IPS-20b (cell line): Measurements from ENCODE around the gene TEKTIP1.
"Not testable (repeated sequence)": the region's sequence is repeated elsewhere in the genome, so short reads cannot be mapped to it uniquely, and the experiment has no call there.

Experiments used
- H3K27ac ChIP-seq: one replicate; pipeline ENCODE4 v1.5.1; 2013; ENCODE audit warnings: low read length
- H3K27me3 ChIP-seq: 2 replicates; pipeline ENCODE4 v1.6.1; 2013; ENCODE audit warnings: mild to moderate bottlenecking, low read length, inconsistent platforms; ENCODE audit not compliant: insufficient read depth
- H3K36me3 ChIP-seq: 2 replicates; pipeline ENCODE4 v1.6.1; 2013; ENCODE audit warnings: low read depth, mild to moderate bottlenecking, inconsistent platforms, low read length, moderate library complexity; ENCODE audit not compliant: insufficient read depth
- H3K4me1 ChIP-seq: 2 replicates; pipeline ENCODE4 v1.6.1; 2013; ENCODE audit warnings: mild to moderate bottlenecking, control low read depth, inconsistent platforms, low read length, moderate library complexity; ENCODE audit not compliant: insufficient read depth
- H3K4me3 ChIP-seq: 2 replicates; pipeline ENCODE4 v1.5.1; 2013; ENCODE audit warnings: mild to moderate bottlenecking, low read length, inconsistent platforms
- H3K9ac ChIP-seq: 2 replicates; pipeline ENCODE4 v1.6.1; 2013; ENCODE audit warnings: low read depth, mild to moderate bottlenecking, inconsistent platforms, low read length, moderate library complexity
- H3K9me3 ChIP-seq: 2 replicates; pipeline ENCODE4 v1.6.1; 2013; ENCODE audit warnings: mild to moderate bottlenecking, low read depth, low read length, inconsistent platforms; ENCODE audit not compliant: insufficient read depth

TEKTIP1 gene

GRCh38 chr19:3528539-3529211 is 10.3 kb upstream of the TEKTIP1 start:
- Histone ChIP-seq H3K27me3 (no peaks in the 10 kb centered on the region), H3K9me3 (no peaks in the 10 kb centered on the region), H3K9ac (no peak overlapping the region), H3K36me3 (peaks cover 40% of the 10 kb centered on the region), H3K4me1 (no peaks in the 10 kb centered on the region), H3K4me3 (no peak overlapping the region), H3K27ac (no peak overlapping the region)

DNA sequence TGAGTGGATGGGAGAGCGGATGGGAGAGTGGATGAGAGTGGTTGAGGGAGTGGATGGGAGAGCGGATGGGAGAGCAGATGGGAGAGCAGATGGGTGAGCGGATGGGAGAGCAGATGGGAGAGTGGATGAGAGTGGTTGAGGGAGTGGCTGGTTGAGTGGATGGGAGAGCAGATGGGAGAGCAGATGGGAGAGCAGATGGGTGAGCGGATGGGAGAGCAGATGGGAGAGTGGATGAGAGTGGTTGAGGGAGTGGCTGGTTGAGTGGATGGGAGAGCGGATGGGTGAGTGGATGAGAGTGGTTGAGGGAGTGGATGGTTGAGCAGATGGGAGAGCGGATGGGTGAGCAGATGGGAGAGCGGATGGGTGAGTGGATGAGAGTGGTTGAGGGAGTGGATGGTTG is 9.7 kb upstream of the TEKTIP1 start:
- H3K27me3 ChIP-seq, H3K27ac ChIP-seq, H3K4me1 ChIP-seq, H3K9me3 ChIP-seq, H3K4me3 ChIP-seq, H3K9ac ChIP-seq: not testable (repeated sequence)
- peaks cover 40% of the 10 kb centered on the region for H3K36me3 ChIP-seq

DNA sequence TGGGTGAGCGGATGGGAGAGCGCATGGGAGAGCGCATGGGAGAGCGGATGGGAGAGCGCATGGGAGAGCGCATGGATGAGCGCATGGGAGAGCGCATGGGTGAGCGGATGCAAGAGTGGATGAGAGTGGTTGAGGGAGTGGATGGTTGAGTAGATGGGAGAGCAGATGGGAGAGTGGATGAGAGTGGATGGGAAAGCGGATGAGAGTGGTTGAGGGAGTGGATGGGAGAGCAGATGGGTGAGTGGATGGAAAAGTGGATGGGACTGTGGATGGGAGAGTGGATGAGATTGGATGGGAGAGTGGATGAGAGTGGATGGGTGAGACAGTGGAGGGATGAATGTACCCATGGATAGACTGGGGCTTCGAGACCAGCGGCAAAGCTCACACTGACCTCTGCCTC is 8.6 kb upstream of the TEKTIP1 start:
- H3K4me3 ChIP-seq: no peak overlapping the region
- H3K36me3 ChIP-seq: peaks cover 46% of the 10 kb centered on the region
- H3K9ac ChIP-seq: no peak overlapping the region
- no peaks in the 10 kb centered on the region for H3K27me3 ChIP-seq
- H3K9me3 ChIP-seq: no peaks in the 10 kb centered on the region
- H3K4me1 ChIP-seq: no peaks in the 10 kb centered on the region
- no peak overlapping the region for H3K27ac ChIP-seq

GRCh38 chr19:3531716-3532115 is 7.3 kb upstream of the TEKTIP1 start:
- no peaks in the 10 kb centered on the region for H3K27me3 ChIP-seq
- H3K4me3 ChIP-seq: no peak overlapping the region
- peaks cover 49% of the 10 kb centered on the region for H3K36me3 ChIP-seq
- H3K9ac ChIP-seq: no peak overlapping the region
- H3K4me1 ChIP-seq: no peaks in the 10 kb centered on the region
- H3K9me3 ChIP-seq: no peaks in the 10 kb centered on the region
- H3K27ac ChIP-seq: no peak overlapping the region

GRCh38 chr19:3532154-3532786 is 6.7 kb upstream of the TEKTIP1 start:
- H3K36me3 ChIP-seq: peaks cover 46% of the 10 kb centered on the region
- no peaks in the 10 kb centered on the region for H3K9me3 ChIP-seq
- H3K27ac ChIP-seq: no peak overlapping the region
- H3K27me3 ChIP-seq: no peaks in the 10 kb centered on the region
- no peaks in the 10 kb centered on the region for H3K4me1 ChIP-seq
- H3K4me3 ChIP-seq: no peak overlapping the region
- H3K9ac ChIP-seq: no peak overlapping the region

GRCh38 chr19:3533033-3533432 is 5.9 kb upstream of the TEKTIP1 start:
- Histone ChIP-seq H3K9ac (no peak overlapping the region), H3K27ac (no peak overlapping the region), H3K4me1 (no peaks in the 10 kb centered on the region), H3K9me3 (no peaks in the 10 kb centered on the region), H3K36me3 (peaks cover 42% of the 10 kb centered on the region), H3K4me3 (no peak overlapping the region), H3K27me3 (no peaks in the 10 kb centered on the region)

GRCh38 chr19:3533563-3534216 is 5.3 kb upstream of the TEKTIP1 start:
- no peaks in the 10 kb centered on the region for H3K4me1 ChIP-seq
- H3K27ac ChIP-seq: no peak overlapping the region
- H3K4me3 ChIP-seq: no peak overlapping the region
- H3K36me3 ChIP-seq: peaks cover 42% of the 10 kb centered on the region
- no peaks in the 10 kb centered on the region for H3K9me3 ChIP-seq
- no peak overlapping the region for H3K9ac ChIP-seq
- no peaks in the 10 kb centered on the region for H3K27me3 ChIP-seq

DNA sequence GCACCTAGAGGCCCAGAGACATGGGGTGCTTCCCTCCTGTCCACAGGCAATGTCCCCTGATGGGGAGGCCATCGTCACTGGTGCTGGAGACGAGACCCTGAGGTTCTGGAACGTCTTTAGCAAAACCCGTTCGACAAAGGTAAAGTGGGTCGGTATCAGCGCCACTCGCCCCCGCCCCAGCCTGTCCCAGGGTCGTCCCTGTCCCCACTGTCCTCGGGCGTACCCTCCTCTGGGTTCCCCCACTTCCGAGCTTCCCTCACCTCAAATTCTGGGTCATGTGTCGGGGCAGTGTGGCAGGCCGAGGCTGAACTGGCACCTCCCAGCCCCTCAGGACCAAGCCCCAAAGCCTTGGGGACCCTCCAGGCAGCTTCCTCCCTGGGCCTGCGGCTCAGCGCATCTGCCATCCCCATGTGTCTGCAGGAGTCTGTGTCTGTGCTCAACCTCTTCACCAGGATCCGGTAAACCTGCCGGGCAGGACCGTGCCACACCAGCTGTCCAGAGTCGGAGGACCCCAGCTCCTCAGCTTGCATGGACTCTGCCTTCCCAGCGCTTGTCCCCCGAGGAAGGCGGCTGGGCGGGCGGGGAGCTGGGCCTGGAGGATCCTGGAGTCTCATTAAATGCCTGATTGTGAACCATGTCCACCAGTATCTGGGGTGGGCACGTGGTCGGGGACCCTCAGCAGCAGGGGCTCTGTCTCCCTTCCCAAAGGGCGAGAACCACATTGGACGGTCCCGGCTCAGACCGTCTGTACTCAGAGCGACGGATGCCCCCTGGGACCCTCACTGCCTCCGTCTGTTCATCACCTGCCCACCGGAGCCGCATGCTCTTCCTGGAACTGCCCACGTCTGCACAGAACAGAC is 4.4 kb upstream of the TEKTIP1 start:
- H3K27ac ChIP-seq: no peak overlapping the region
- no peak overlapping the region for H3K4me3 ChIP-seq
- no peaks in the 10 kb centered on the region for H3K4me1 ChIP-seq
- H3K27me3 ChIP-seq: no peaks in the 10 kb centered on the region
- H3K9ac ChIP-seq: no peak overlapping the region
- no peaks in the 10 kb centered on the region for H3K9me3 ChIP-seq
- peaks cover 42% of the 10 kb centered on the region for H3K36me3 ChIP-seq

DNA sequence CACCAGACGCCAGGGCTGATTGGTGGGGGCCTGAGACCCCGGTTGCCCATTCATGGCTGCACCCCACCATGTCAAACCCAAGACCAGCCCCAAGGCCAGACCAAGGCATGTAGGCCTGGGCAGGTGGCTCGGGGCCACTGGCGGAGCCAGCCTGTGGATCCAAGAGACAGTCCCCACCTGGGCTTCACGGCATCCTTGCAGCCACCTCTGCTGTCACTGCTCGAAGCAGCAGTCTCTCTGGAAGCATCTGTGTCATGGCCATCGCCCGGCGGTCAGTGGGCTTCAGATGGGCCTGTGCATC is 3.8 kb upstream of the TEKTIP1 start:
- no peak overlapping the region for H3K27ac ChIP-seq
- no peaks in the 10 kb centered on the region for H3K27me3 ChIP-seq
- H3K4me3 ChIP-seq: no peak overlapping the region
- no peak overlapping the region for H3K9ac ChIP-seq
- H3K4me1 ChIP-seq: no peaks in the 10 kb centered on the region
- H3K9me3 ChIP-seq: no peaks in the 10 kb centered on the region
- peaks cover 42% of the 10 kb centered on the region for H3K36me3 ChIP-seq

DNA sequence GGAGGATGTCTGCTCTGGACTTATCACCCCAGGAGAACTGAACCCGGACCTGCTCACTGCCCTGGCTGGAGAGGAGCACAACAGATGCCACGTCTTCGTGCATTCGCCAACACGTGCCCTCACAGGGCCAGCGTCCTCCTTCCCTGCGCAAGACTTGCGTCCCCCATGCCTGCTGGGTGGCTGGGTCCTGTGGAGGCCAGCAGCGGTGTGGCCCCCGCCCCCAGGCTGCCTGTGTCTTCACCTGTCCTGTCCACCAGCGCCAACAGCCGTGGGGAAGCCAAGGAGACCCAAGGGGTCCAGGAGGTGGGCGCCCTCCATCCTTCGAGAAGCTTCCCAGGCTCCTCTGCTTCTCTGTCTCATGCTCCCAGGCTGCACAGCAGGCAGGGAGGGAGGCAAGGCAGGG is 3.4 kb upstream of the TEKTIP1 start:
- peaks cover 42% of the 10 kb centered on the region for H3K36me3 ChIP-seq

DNA sequence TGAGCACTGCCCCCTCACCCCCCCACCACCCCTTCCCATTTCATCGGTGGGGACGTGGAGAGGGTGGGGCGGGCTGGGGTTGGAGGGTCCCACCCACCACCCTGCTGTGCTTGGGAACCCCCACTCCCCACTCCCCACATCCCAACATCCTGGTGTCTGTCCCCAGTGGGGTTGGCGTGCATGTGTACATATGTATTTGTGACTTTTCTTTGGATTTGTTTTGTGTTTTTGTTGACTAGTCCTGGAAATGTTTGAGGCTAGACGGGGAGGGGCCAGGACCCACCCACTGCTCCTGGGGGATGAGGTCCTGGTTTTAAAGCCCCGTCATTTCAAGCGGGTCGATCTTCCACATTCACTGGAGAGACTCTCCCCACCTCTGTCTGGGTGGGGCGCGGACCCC is 3.0 kb upstream of the TEKTIP1 start:
- no peak overlapping the region for H3K9ac ChIP-seq

More for the DNA sequence above, 3.4 kb upstream of the TEKTIP1 start:
- Histone ChIP-seq H3K9me3 (no peaks in the 10 kb centered on the region), H3K4me3 (no peak overlapping the region), H3K4me1 (no peaks in the 10 kb centered on the region), H3K27me3 (no peaks in the 10 kb centered on the region), H3K9ac (no peak overlapping the region), H3K27ac (no peak overlapping the region)

More for the DNA sequence above, 3.0 kb upstream of the TEKTIP1 start:
- Histone ChIP-seq H3K9me3 (no peaks in the 10 kb centered on the region), H3K27me3 (no peaks in the 10 kb centered on the region), H3K4me1 (no peaks in the 10 kb centered on the region), H3K4me3 (no peak overlapping the region), H3K36me3 (peaks cover 40% of the 10 kb centered on the region), H3K27ac (no peak overlapping the region)
